ENCODE measurements around the gene AFAP1L1. TPM values are rescaled to one million over a fixed set of nuclear protein-coding genes. Genes with fewer than 3 reads are reported as not detected.

AFAP1L1 gene
- total and polyA plus RNA-seq, 10 of the 15 experiments (the other 5 are each of a cell fraction or from before 2014, with no cell fraction given), result 0.11 TPM; not detected in 9

- TF ChIP-seq ZSCAN29 (IDR thresholded peaks at IDR 0.05) (peak; percentile 64; the same call in 1 of the 2 replicates), SREBF1 (IDR thresholded peaks at IDR 0.05; ENCODE audit: low read length) (peak; percentile 71), NFYB (IDR thresholded peaks at IDR 0.05; ENCODE audit: insufficient read depth, low read depth, low read length) (peak; percentile 95), NFXL1 (IDR thresholded peaks at IDR 0.05; ENCODE audit: borderline replicate concordance) (0 out of 2 replicates have a peak, but pooled peaks have one; percentile 48), NFIC (IDR thresholded peaks at IDR 0.05; ENCODE audit: low read depth, low read length) (no peak), NFYA (IDR thresholded peaks at IDR 0.05; ENCODE audit: borderline replicate concordance, low read depth, low read length) (peak; percentile 49; the same call in 1 of the 2 replicates), EZH2 (IDR thresholded peaks at IDR 0.05; ENCODE audit: borderline replicate concordance, control insufficient read depth, low read depth, low read length) (no peak), FOXK2 (IDR thresholded peaks at IDR 0.05) (peak; percentile 96), SIX5 (IDR thresholded peaks at IDR 0.05; ENCODE audit: low read depth, low read length, severe bottlenecking) (no peak), IKZF2 (IDR thresholded peaks at IDR 0.05) (no peak), NR2F1 (conservative IDR thresholded peaks at IDR 0.05) (peak; percentile 47), PBX3 (IDR thresholded peaks at IDR 0.05; ENCODE audit: insufficient replicate concordance, low read depth, low read length) (peak; percentile 96), ZBTB4 (CRISPR knock-in tag; IDR thresholded peaks at IDR 0.05) (no peak), SRF (IDR thresholded peaks at IDR 0.05; ENCODE audit: low read depth in 2 of 2, low read length in 2 of 2) (no peak), NR2C1 (IDR thresholded peaks at IDR 0.05) (no peak), KLF5 (IDR thresholded peaks at IDR 0.05; ENCODE audit: partially characterized antibody) (peak; percentile 98), DPF2 (IDR thresholded peaks at IDR 0.05) (peak; percentile 95), RBBP5 (conservative IDR thresholded peaks at IDR 0.05) (no peak), CREM (IDR thresholded peaks at IDR 0.05; ENCODE audit: low read depth) (0 out of 2 replicates have a peak, but pooled peaks have one; percentile 24), GATAD2B (conservative IDR thresholded peaks at IDR 0.05; ENCODE audit: low read depth) (peak; percentile 85), SP1 (IDR thresholded peaks at IDR 0.05; ENCODE audit: low read depth, low read length) (peak; percentile 97), POLR2A (IDR thresholded peaks at IDR 0.05; ENCODE audit: low read depth, low read length) (peak; percentile 87), ETV6 (conservative IDR thresholded peaks at IDR 0.05 in 1 of 2, IDR thresholded peaks at IDR 0.05 in 1 of 2; ENCODE audit: borderline replicate concordance in 1 of 2, low read depth in 1 of 2) (no peak), RB1 (IDR thresholded peaks at IDR 0.05; ENCODE audit: borderline replicate concordance) (peak; percentile 79; the same call in 1 of the 2 replicates)
- TF ChIP-seq, protein P1, sequence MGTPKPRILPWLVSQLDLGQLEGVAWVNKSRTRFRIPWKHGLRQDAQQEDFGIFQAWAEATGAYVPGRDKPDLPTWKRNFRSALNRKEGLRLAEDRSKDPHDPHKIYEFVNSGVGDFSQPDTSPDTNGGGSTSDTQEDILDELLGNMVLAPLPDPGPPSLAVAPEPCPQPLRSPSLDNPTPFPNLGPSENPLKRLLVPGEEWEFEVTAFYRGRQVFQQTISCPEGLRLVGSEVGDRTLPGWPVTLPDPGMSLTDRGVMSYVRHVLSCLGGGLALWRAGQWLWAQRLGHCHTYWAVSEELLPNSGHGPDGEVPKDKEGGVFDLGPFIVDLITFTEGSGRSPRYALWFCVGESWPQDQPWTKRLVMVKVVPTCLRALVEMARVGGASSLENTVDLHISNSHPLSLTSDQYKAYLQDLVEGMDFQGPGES (IDR thresholded peaks at IDR 0.05), result peak; percentile 93
Observed at GRCh38 chr5:149357370-149358293, 86.0 kb downstream of the AFAP1L1 start, which contains the start of gene PCYOX1L (continued).

All from GM12878 (cell line).